HG02623 (cell line): ENCODE results near the gene MXRA7.
"Not testable (repeated sequence)": the region's sequence is repeated elsewhere in the genome, so short reads cannot be mapped to it uniquely, and the experiment has no call there.

Source experiments
- ATAC-seq: cut with Tn5 transposase; IDR thresholded peaks from one replicate; pipeline ENCODE4 v1.9.1; 2021; ENCODE audit warnings: moderate library complexity; ENCODE audit not compliant: unreplicated experiment

MXRA7 gene

DNA sequence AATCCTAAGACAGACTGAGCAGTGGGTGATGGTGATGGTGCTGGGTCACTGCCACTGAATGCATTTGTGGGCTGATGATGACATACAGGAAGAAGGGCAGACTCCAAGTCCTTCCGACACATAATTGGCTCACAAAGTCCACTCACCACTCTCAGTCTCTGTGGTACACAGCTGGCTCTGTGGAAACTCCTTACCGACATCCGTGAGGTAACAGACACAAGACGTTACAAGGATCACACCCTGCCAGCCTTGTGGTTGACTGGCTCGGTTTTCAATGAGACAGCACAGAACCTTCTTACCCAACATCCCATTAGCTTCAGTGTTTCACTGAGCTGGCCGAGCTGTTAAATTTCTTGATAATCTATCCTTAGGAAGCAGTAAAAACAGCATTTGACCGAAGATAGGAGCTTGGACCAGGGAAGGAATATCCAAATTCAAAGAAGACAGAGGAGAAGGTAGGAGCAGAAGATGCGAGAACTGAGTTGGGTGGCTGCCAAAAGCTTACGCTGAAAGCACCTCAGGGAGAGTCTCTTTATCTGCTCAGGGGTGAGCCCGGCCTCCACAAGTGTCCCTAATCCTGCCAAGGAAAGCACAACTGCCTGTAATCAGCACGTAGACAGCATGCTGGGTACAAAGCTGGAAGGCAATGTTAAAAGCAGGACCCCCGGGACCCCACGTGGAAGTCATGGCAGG lies 5.5 kb upstream of the MXRA7 start:
- no peak for ATAC-seq

DNA sequence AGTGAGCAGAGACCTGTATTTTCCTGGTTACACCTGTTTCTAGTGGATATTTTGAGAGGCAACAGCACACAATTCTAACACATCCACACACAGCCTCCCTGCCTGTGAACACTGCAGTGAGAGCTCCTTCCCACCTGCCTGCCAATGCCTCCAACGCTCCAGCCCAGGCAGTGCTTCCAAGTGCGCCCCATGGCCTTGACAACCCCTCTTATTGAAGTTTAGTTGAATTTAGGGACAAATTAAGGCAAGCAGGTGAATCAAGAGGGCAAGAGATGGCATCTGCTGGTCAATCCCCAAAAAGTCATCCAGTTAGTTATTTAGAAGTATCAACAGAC lies 4.7 kb upstream of the MXRA7 start:
- no peak for ATAC-seq

- no peak for ATAC-seq
Observed at GRCh38 chr17:76714822-76715495, 4.2 kb upstream of the MXRA7 start.

DNA sequence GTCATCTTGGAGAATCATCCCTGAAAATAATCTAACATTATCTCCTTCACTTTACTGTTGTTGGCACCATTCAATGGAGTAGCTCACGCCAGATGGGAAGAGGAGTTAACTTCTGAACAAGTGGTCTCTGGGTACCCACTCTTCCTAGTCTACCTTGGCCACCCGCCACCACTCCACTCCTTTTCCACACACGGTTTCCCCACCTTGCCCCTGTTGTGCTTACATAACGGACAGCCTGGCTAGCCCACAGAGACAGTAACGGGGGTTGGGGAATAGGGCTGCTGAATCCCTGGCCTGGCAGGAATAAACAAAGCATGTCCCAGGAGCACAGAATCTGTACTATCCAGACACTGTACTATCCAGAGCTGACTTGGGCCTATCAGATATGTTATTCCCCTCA lies 3.6 kb upstream of the MXRA7 start:
- ATAC-seq, result no peak

- no peak for ATAC-seq
Observed at GRCh38 chr17:76713765-76714164, 3.0 kb upstream of the MXRA7 start.

DNA sequence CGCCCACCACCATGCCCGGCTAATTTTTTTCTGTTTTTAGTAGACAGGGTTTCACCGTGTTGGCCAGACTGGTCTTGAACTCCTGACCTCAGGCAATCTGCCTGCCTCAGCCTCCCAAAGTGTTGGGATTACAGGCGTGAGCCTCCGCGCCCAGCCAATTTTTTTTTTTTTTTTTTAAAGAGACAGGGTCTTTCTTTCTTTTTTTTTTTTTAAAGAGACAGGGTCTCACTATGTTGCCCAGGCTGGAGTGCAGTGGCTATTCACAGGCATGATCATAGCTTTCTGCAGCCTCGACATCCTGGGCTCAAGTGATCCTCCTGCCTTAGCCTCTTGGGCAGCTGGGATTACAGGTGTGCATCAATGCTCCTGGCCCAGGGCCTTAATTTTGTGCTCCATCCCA lies 1.6 kb upstream of the MXRA7 start:
- not testable (repeated sequence) for ATAC-seq

- not testable (repeated sequence) for ATAC-seq
Observed at GRCh38 chr17:76709951-76710862, 558 bp downstream of the MXRA7 start.

- no peak for ATAC-seq
Observed at GRCh38 chr17:76709077-76709950, 1.5 kb downstream of the MXRA7 start.

DNA sequence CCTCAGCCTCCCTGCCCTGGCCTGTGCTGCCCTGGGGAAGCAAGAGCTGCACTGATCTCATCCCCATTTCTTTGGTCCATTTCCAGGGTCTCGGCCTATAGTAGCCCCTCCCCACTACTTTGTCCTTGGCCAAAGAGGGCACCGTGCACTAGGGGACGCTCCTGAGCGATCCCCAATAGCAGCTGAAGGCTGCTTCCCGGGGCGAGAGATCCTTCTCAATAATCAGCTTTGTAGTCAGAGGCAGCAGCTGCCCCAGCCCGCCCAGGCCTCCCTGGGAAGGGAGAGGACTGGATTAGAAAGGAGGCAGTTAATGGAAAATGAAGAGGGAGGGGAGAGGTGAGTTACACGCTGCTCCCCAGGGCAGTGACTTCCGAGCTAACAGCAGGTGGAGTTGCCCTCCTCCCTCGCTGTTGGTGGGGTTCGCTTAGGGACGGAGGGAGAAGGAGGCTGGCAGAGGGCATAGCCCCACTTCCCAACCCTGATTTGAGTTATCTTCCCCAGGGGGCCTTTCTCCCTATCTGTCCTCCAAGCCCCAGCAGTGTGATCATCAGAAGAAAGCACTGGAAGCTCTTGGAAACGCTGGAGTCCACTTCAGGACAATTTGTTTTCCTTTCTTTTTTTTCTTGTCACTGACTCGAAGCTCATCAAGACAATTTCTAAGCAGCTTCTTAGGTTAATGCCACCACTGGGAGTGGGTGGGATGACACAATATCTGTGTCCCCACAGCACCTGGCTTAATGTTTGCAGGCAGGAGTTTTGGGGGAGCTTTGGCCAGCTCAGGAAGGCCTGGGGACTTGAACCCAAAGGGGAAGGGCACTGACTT lies 2.6 kb downstream of the MXRA7 start:
- no peak for ATAC-seq

DNA sequence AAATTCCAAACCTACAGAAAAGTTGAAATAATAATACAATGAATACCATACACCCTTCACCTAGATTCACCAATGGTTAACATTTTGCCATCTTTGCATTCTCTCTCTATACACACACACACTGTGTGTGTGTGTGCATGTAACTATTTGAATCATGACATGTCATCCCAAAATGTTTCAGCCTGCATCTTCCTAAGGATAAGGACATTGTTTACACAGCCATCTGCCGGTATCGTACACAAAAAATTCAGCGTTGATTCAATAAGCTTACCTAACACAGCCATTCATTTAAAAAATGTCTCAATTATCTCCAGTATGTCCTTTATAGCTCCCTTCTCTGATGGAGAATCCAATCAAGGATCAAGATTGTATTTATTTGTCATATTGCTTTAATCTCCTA lies 3.9 kb downstream of the MXRA7 start:
- no peak for ATAC-seq

- ATAC-seq, result no peak
Observed at GRCh38 chr17:76704805-76705204, 6.0 kb downstream of the MXRA7 start.

GRCh38 chr17:76702941-76703637 lies 7.7 kb downstream of the MXRA7 start:
- no peak for ATAC-seq

DNA sequence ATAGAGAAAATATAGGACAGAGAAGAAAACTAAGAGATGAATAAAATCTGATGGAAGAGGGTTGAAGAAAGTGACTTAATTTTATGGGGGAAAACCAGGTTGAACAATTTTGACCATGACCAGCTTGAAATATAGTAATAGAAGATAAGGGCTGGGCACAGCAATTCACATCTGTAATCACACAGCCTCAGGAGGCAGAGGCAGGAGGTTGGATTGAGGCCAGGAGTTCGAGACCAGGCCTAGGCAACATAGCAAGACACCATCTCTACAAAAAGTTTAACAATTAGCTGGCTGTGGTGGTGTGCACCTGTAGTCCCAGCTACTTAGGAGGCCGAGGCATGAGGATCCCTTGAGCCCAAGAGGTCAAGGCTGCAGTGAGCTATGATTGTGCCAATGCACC lies 8.7 kb downstream of the MXRA7 start:
- no peak for ATAC-seq

- no peak for ATAC-seq
Observed at GRCh38 chr17:76701471-76701967, 9.2 kb downstream of the MXRA7 start.

DNA sequence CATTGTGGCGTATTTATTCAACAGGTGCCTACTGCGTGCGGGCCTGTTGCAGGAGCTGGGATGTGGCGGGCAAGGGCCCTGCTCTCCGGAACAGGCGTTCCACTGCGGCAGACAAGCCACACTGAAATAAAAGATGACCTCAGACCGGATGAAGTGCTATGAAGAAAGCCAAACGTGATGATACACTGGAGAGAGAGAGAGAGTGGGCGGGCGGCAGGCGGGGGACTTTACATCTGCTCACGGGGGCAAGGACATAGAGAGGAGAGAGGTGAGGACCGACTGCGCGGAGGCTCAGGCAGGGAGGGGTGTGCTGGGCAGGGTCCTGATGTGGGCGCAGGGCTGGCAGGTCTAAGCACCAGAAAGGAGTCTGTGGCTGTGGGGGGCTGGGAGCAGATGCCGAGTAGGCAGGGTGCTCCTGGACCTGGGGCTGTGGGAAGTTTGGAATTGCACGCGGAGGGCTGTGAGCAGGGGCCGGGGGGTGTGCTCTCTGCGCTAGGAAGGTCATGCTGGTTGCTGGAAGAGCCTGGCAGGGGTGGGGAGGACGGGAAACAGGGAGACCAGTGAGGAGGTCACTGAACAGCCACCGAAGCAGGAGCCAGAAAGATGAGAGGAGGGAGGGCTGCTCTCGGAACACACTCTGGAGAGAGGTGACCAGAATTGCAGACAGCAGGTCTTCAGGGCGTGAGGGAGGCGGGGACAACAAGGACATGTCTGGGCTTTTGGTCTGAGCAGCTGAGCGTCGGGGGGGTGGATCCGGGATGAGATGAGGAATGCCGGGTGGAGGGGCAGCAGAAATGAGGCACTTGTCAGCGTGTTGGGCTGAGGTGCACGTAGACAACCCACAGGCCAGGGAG lies 9.9 kb downstream of the MXRA7 start:
- ATAC-seq, result no peak

DNA sequence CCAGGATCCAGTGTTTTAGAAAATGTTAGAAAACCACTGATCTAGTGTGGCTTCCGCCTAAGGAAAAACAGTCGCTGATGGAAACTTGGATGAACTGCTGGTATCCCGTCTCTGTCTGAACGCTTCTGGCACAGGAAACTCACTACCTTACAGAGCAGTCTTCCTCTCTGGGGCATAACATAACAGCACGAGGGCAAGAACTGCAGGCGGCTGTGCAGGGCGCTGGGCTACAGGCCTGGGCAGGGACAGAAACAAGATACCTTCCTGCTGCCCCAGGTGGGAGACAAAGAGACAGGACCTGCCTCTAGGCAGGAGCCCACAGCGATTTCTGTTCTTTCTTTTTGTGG lies 10.5 kb downstream of the MXRA7 start:
- no peak for ATAC-seq

GRCh38 chr17:76698466-76698977 lies 12.2 kb downstream of the MXRA7 start:
- not testable (repeated sequence) for ATAC-seq
